Endothelial cell of umbilical vein (primary cell): ENCODE results near the gene PITPNB. TPM values are rescaled to one million over a fixed set of nuclear protein-coding genes. Genes with fewer than 3 reads are reported as not detected.

Experiments used
- BruUV-seq: library from RNA; stranded (reverse); fragments of 400-500 nt; replicated peaks from 2 replicates; lab custom pipeline; 2021; lab: Mats Ljungman, UMichigan
- CTCF ChIA-PET: fragments of 300-600, 350-600 bp; sonication (Branson Sonifier 250); formaldehyde crosslinking; loops from one replicate; lab custom pipeline; 2021; ENCODE audit warnings: antibody characterized with exemption, inconsistent platforms; lab: Charles Lee
- POLR2A ChIA-PET: fragments of 300-600, 350-600 bp; sonication (Branson Sonifier 250); formaldehyde crosslinking; loops from one replicate; lab custom pipeline; 2021; ENCODE audit warnings: antibody characterized with exemption, inconsistent platforms; lab: Charles Lee
- DNase-seq: peaks from one replicate; pipeline ENCODE4 v3.0.0-alpha.2; 2011; ENCODE audit warnings: low read depth, low spot score
- FAIRE-seq: peaks from 2 replicates; lab custom pipeline; 2011; peaks lifted over from hg19 to GRCh38; lab: Jason Lieb, UNC
- H2AFZ ChIP-seq: 2 replicates; pipeline ENCODE4 v1.6.0; 2012; ENCODE audit warnings: low read depth, low read length, control low read depth, inconsistent platforms
- H3K27ac ChIP-seq: 2 replicates; pipeline ENCODE4 v1.5.1; 2011; ENCODE audit warnings: low read depth, mild to moderate bottlenecking, control low read depth, low read length, moderate library complexity; ENCODE audit not compliant: insufficient read depth
- H3K27me3 ChIP-seq, 2 experiments: 2 replicates each; pipeline versions ENCODE4 v1.6.0 to v1.6.1; 2011; ENCODE audit warnings: low read length in 2 of 2, mixed read lengths in 1 of 2; ENCODE audit not compliant: control insufficient read depth in 2 of 2, insufficient read depth in 2 of 2
- H3K36me3 ChIP-seq, 2 experiments: 2 replicates in 1 of 2; 3 replicates in 1 of 2; pipeline ENCODE4 v1.5.1; 2011; ENCODE audit warnings: low read length in 2 of 2, mild to moderate bottlenecking in 1 of 2, moderate library complexity in 1 of 2; ENCODE audit not compliant: control insufficient read depth in 2 of 2, insufficient read depth in 2 of 2; ENCODE audit errors: extremely low read depth in 1 of 2
- H3K4me1 ChIP-seq: 3 replicates; pipeline ENCODE4 v1.5.1; 2011; ENCODE audit warnings: mild to moderate bottlenecking, low read length; ENCODE audit not compliant: control insufficient read depth, insufficient read depth; ENCODE audit errors: extremely low read depth
- H3K4me2 ChIP-seq: 2 replicates; pipeline ENCODE4 v1.6.1; 2011; ENCODE audit warnings: low read length, control low read depth, mixed read lengths; ENCODE audit not compliant: insufficient read depth
- H3K4me3 ChIP-seq, 3 experiments: fragments of 200-600 bp in 1 of 3; sonication (generic), shearing (Covaris generic) in 1 of 3; replicated peaks in 1 of 3; 2 replicates each; pipeline ENCODE4 v1.5.1; 2011 to 2016; ENCODE audit warnings: control low read depth in 3 of 3, low read length in 3 of 3, mild to moderate bottlenecking in 2 of 3, inconsistent platforms in 1 of 3, low read depth in 1 of 3, moderate library complexity in 1 of 3; ENCODE audit not compliant: insufficient read depth in 1 of 3
- H3K79me2 ChIP-seq: 2 replicates; pipeline ENCODE4 v1.6.0; 2012; ENCODE audit warnings: low read length, inconsistent platforms; ENCODE audit not compliant: control insufficient read depth, insufficient read depth
- H3K9ac ChIP-seq: replicated peaks from 2 replicates; pipeline ENCODE3; 2011; ENCODE audit warnings: low read length, control low read depth; ENCODE audit not compliant: insufficient read depth; ENCODE audit errors: extremely low read depth
- H3K9me1 ChIP-seq: replicated peaks from 3 replicates; pipeline ENCODE4 v1.6.0; 2011; ENCODE audit warnings: mild to moderate bottlenecking, low read length; ENCODE audit not compliant: control insufficient read depth, insufficient read depth; ENCODE audit errors: extremely low read depth
- H3K9me3 ChIP-seq: replicated peaks from 2 replicates; pipeline ENCODE4 v1.5.1; 2012; ENCODE audit warnings: low read length, inconsistent platforms; ENCODE audit not compliant: control insufficient read depth, insufficient read depth
- H4K20me1 ChIP-seq: replicated peaks from 2 replicates; pipeline ENCODE3; 2011; ENCODE audit warnings: mild to moderate bottlenecking, low read length; ENCODE audit not compliant: control insufficient read depth, insufficient read depth; ENCODE audit errors: extremely low read depth
- EZH2 ChIP-seq: IDR thresholded peaks from 2 replicates; pipeline ENCODE4 v1.6.1; 2012; ENCODE audit warnings: borderline replicate concordance, low read depth, mild to moderate bottlenecking, moderate library complexity, low read length, inconsistent platforms; ENCODE audit not compliant: severe bottlenecking
- FOS ChIP-seq: IDR thresholded peaks from 2 replicates; pipeline ENCODE4 v1.6.1; 2011; ENCODE audit warnings: mild to moderate bottlenecking, low read length, moderate library complexity, borderline replicate concordance; ENCODE audit not compliant: insufficient read depth
- GATA2 ChIP-seq: IDR thresholded peaks from 2 replicates; pipeline ENCODE4 v1.7.0; 2011; ENCODE audit warnings: low read depth, mild to moderate bottlenecking, moderate library complexity, mixed read lengths, low read length; ENCODE audit not compliant: insufficient read length, insufficient read depth
- JUN ChIP-seq: IDR thresholded peaks from 2 replicates; pipeline ENCODE4 v1.6.1; 2011; ENCODE audit warnings: borderline replicate concordance, low read depth; ENCODE audit not compliant: insufficient read length, insufficient read depth
- MYC ChIP-seq: IDR thresholded peaks from one replicate; pipeline ENCODE4 v1.6.1; 2011; ENCODE audit warnings: mild to moderate bottlenecking, low read depth, low read length
- POLR2AphosphoS5 ChIP-seq: IDR thresholded peaks from 2 replicates; pipeline ENCODE4 v1.6.1; 2012; ENCODE audit warnings: low read depth, mild to moderate bottlenecking, control low read depth, low read length, moderate library complexity; ENCODE audit not compliant: insufficient read depth
- dilution Hi-C: fragments of 300-500 bp; cut with MboI; formaldehyde crosslinking; loops from one replicate; pipeline ENCODE4 v1.15.0; 2019; ENCODE audit warnings: low sequenced_read_pairs; ENCODE audit not compliant: extremely low pct_ligation_motif_present
- intact Hi-C: fragments of 100-400 bp; cut with micrococcal nuclease; formaldehyde crosslinking; loops from one replicate; pipeline ENCODE4 v1.10.0; 2022
- polyA plus RNA-seq, 4 experiments: library from polyadenylated mRNA; depleted of rRNA in 3 of 4; stranded (reverse) in 3 of 4; unstranded in 1 of 4; fragments of >200 nt; gene quantifications; 2 replicates each; pipeline versions ENCODE4 v1.2.1 to v1.2.3, GENCODE V29; 2011 to 2012; ENCODE audit warnings: missing spikeins in 1 of 4
- total RNA-seq: library from RNA; stranded (reverse); gene quantifications from 2 replicates; pipeline ENCODE4 v1.2.3, GENCODE V29; 2021
- TF ChIP-seq, protein P1 (sequence below), 2 donors: IDR thresholded peaks; 1 replicate in 1 of 2; 2 replicates in 1 of 2; pipeline ENCODE4 v1.5.1; 2011; ENCODE audit warnings: low read length in 2 of 2, mild to moderate bottlenecking in 2 of 2, moderate library complexity in 2 of 2, control low read depth in 1 of 2, inconsistent platforms in 1 of 2, low read depth in 1 of 2; ENCODE audit not compliant: insufficient read depth in 1 of 2; ENCODE audit errors: extremely low read depth in 1 of 2
- TF ChIP-seq, protein P2 (sequence below): IDR thresholded peaks from 2 replicates; pipeline ENCODE4 v1.6.1; 2011; ENCODE audit not compliant: insufficient read depth, insufficient read length

The PITPNB gene
- total and polyA plus RNA-seq, 2 donors (not counting 3 experiments of a cell fraction or from before 2014, with no cell fraction given), result 29.7 to 108 TPM

GRCh38 chr22:27859336-27859735, 59.7 kb downstream of the PITPNB start:
- Histone ChIP-seq H3K27ac (no peak overlapping the region), H3K4me1 (peaks cover 7% of the 10 kb centered on the region), H3K9me3 (no peaks in the 10 kb centered on the region), H3K79me2 (peaks cover 13% of the 10 kb centered on the region), H3K4me3 (no peak overlapping the region), H3K36me3 (peaks cover 21 to 34% of the 10 kb centered on the region in 2 experiments), H2AFZ (no peak overlapping the region), H3K9me1 (no peaks in the 10 kb centered on the region), H3K4me2 (no peak overlapping the region), H4K20me1 (no peaks in the 10 kb centered on the region), H3K9ac (no peak overlapping the region), H3K27me3 (no peaks in the 10 kb centered on the region)
- no TSS peak for BruUV-seq
- ChIA-PET CTCF (no interaction called here), POLR2A (no interaction called here)
- DNase-seq, result no peak
- dilution Hi-C loops (no loop called here), intact Hi-C loops (no loop called here)
- FAIRE-seq, result no peak
- TF ChIP-seq, protein P1, sequence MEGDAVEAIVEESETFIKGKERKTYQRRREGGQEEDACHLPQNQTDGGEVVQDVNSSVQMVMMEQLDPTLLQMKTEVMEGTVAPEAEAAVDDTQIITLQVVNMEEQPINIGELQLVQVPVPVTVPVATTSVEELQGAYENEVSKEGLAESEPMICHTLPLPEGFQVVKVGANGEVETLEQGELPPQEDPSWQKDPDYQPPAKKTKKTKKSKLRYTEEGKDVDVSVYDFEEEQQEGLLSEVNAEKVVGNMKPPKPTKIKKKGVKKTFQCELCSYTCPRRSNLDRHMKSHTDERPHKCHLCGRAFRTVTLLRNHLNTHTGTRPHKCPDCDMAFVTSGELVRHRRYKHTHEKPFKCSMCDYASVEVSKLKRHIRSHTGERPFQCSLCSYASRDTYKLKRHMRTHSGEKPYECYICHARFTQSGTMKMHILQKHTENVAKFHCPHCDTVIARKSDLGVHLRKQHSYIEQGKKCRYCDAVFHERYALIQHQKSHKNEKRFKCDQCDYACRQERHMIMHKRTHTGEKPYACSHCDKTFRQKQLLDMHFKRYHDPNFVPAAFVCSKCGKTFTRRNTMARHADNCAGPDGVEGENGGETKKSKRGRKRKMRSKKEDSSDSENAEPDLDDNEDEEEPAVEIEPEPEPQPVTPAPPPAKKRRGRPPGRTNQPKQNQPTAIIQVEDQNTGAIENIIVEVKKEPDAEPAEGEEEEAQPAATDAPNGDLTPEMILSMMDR (IDR thresholded peaks at IDR 0.05; ENCODE audit: extremely low read depth in 1 of 2, insufficient read depth in 1 of 2, low read depth in 1 of 2, low read length in 2 of 2), result no peak
- TF ChIP-seq POLR2AphosphoS5, result no peak
- TF ChIP-seq GATA2, result no peak
- TF ChIP-seq FOS, result no peak
- TF ChIP-seq, protein P2, sequence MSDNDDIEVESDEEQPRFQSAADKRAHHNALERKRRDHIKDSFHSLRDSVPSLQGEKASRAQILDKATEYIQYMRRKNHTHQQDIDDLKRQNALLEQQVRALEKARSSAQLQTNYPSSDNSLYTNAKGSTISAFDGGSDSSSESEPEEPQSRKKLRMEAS, result no peak

DNA sequence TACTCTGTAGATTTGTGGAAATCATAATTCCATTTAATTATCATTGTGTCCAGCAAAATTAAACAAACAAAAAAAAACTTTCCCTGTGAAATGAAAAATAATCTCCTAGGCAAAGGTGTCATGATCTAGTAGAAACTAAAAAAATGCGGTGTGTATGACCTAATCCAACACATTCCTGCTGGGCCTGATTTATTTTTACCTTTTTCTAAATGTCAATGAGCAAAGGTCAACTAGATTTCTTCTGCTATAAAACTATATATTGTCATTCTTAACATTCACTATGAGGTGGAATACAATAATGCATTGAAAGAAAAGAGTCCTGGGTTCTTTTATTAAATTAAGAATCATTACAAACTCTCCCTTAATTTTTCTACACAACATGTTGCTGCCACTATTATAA, 60.4 kb downstream of the PITPNB start:
- Histone ChIP-seq H3K9me3 (no peaks in the 10 kb centered on the region), H3K79me2 (peaks cover 11% of the 10 kb centered on the region), H4K20me1 (no peaks in the 10 kb centered on the region), H3K4me2 (no peak overlapping the region), H3K27ac (no peak overlapping the region), H2AFZ (no peak overlapping the region), H3K9ac (no peak overlapping the region), H3K4me3 (no peak overlapping the region), H3K4me1 (peaks cover 7% of the 10 kb centered on the region), H3K36me3 (peaks cover 21 to 36% of the 10 kb centered on the region in 2 experiments), H3K9me1 (no peaks in the 10 kb centered on the region), H3K27me3 (no peaks in the 10 kb centered on the region)
- dilution Hi-C loops, result no loop called here
- intact Hi-C loops, result no loop called here
- POLR2A ChIA-PET, result no interaction called here
- no TSS peak for BruUV-seq
- TF ChIP-seq POLR2AphosphoS5 (no peak), MYC (no peak), EZH2 (no peak), FOS (no peak), JUN (no peak), GATA2 (no peak)
- TF ChIP-seq, protein P2, result no peak
- TF ChIP-seq, protein P1 (IDR thresholded peaks at IDR 0.05; ENCODE audit: extremely low read depth in 1 of 2, insufficient read depth in 1 of 2, low read depth in 1 of 2, low read length in 2 of 2), result no peak
- no peak for FAIRE-seq
- no peak for DNase-seq
- CTCF ChIA-PET, result no interaction called here
